ENCODE measurements around the gene TMEM150A.

Gene TMEM150A

GRCh38 chr2:85598594-85599340, 3.7 kb downstream of the TMEM150A start:
- Histone ChIP-seq H3K9me2 (replicated peaks; ENCODE audit: low read depth, low read length) (no peaks in the 10 kb centered on the region), H3K9ac (ENCODE audit: low read depth, low read length, poor library complexity, severe bottlenecking) (no peak overlapping the region), H3K79me2 (ENCODE audit: insufficient read depth, low read length) (peaks cover 44% of the 10 kb centered on the region), H3K4me3 (ENCODE audit: low read length, poor library complexity, severe bottlenecking) (no peak overlapping the region), H2AFZ (ENCODE audit: low read length) (no peak overlapping the region), H3K9me3 (ENCODE audit: insufficient read depth, low read depth, low read length) (no peaks in the 10 kb centered on the region), H3F3A (ENCODE audit: low read depth) (no peaks in the 10 kb centered on the region), H4K20me1 (ENCODE audit: insufficient read depth, low read length, poor library complexity, severe bottlenecking) (peaks cover 21% of the 10 kb centered on the region), H3K36me3 (ENCODE audit: insufficient read depth, low read length) (no peaks in the 10 kb centered on the region; the same call in 1 of the 2 replicates), H3K27me3 (ENCODE audit: insufficient read depth, low read length, poor library complexity, severe bottlenecking) (no peaks in the 10 kb centered on the region), H3K4me1 (ENCODE audit: insufficient read depth, low read length, poor library complexity, severe bottlenecking) (peaks cover 36% of the 10 kb centered on the region), H3K4me2 (ENCODE audit: low read depth, low read length, poor library complexity, severe bottlenecking) (no peak overlapping the region)
- TF ChIP-seq CTCF (conservative IDR thresholded peaks at IDR 0.05; ENCODE audit: low read length), result no peak
- TF ChIP-seq EZH2phosphoT487 (IDR thresholded peaks at IDR 0.05; ENCODE audit: borderline replicate concordance), result no peak

- Histone ChIP-seq H3K9me3 (ENCODE audit: insufficient read depth, low read depth, low read length) (no peaks in the 10 kb centered on the region), H3F3A (ENCODE audit: low read depth) (no peaks in the 10 kb centered on the region), H3K36me3 (ENCODE audit: insufficient read depth, low read length) (no peaks in the 10 kb centered on the region; the same call in 1 of the 2 replicates), H4K20me1 (ENCODE audit: insufficient read depth, low read length, poor library complexity, severe bottlenecking) (peaks cover 21% of the 10 kb centered on the region), H2AFZ (ENCODE audit: low read length) (no peak overlapping the region), H3K4me1 (ENCODE audit: insufficient read depth, low read length, poor library complexity, severe bottlenecking) (peaks cover 30% of the 10 kb centered on the region), H3K27me3 (ENCODE audit: insufficient read depth, low read length, poor library complexity, severe bottlenecking) (no peaks in the 10 kb centered on the region), H3K4me2 (ENCODE audit: low read depth, low read length, poor library complexity, severe bottlenecking) (peak overlapping the region; percentile 96), H3K9ac (ENCODE audit: low read depth, low read length, poor library complexity, severe bottlenecking) (peak overlapping the region; percentile 89), H3K79me2 (ENCODE audit: insufficient read depth, low read length) (peaks cover 44% of the 10 kb centered on the region), H3K9me2 (replicated peaks; ENCODE audit: low read depth, low read length) (no peaks in the 10 kb centered on the region), H3K4me3 (ENCODE audit: low read length, poor library complexity, severe bottlenecking) (peak overlapping the region; percentile 97)
- no peak for TF ChIP-seq CTCF (conservative IDR thresholded peaks at IDR 0.05; ENCODE audit: low read length)
- no peak for TF ChIP-seq EZH2phosphoT487 (IDR thresholded peaks at IDR 0.05; ENCODE audit: borderline replicate concordance)
These were observed 5.3 kb downstream of the TMEM150A start for GRCh38 chr2:85597241-85597640.

- H3K36me3 ChIP-seq (ENCODE audit: insufficient read depth, low read length), result no peaks in the 10 kb centered on the region; the same call in 1 of the 2 replicates
- peaks cover 18% of the 10 kb centered on the region for H4K20me1 ChIP-seq (ENCODE audit: insufficient read depth, low read length, poor library complexity, severe bottlenecking)
- peak overlapping the region; percentile 89 for H3K9ac ChIP-seq (ENCODE audit: low read depth, low read length, poor library complexity, severe bottlenecking)
- no peaks in the 10 kb centered on the region for H3F3A ChIP-seq (ENCODE audit: low read depth)
- H3K4me3 ChIP-seq (ENCODE audit: low read length, poor library complexity, severe bottlenecking), result peak overlapping the region; percentile 97
- H3K4me2 ChIP-seq (ENCODE audit: low read depth, low read length, poor library complexity, severe bottlenecking), result peak overlapping the region; percentile 96
- no peaks in the 10 kb centered on the region for H3K9me2 ChIP-seq (replicated peaks; ENCODE audit: low read depth, low read length)
- H3K9me3 ChIP-seq (ENCODE audit: insufficient read depth, low read depth, low read length), result no peaks in the 10 kb centered on the region
- H2AFZ ChIP-seq (ENCODE audit: low read length), result no peak overlapping the region
- TF ChIP-seq CTCF (conservative IDR thresholded peaks at IDR 0.05; ENCODE audit: low read length) (no peak), EZH2phosphoT487 (IDR thresholded peaks at IDR 0.05; ENCODE audit: borderline replicate concordance) (no peak)
- H3K4me1 ChIP-seq (ENCODE audit: insufficient read depth, low read length, poor library complexity, severe bottlenecking), result peaks cover 27% of the 10 kb centered on the region
- peaks cover 44% of the 10 kb centered on the region for H3K79me2 ChIP-seq (ENCODE audit: insufficient read depth, low read length)
- H3K27me3 ChIP-seq (ENCODE audit: insufficient read depth, low read length, poor library complexity, severe bottlenecking), result no peaks in the 10 kb centered on the region
These were observed 5.9 kb downstream of the TMEM150A start for GRCh38 chr2:85596486-85597143.

Measured in Loucy (cell line).